Vagina (tissue), 2 donors: ENCODE measurements around the gene RPRML.
"Not testable (repeated sequence)": the region's sequence is repeated elsewhere in the genome, so short reads cannot be mapped to it uniquely, and the experiment has no call there.

Experiments
- CTCF ChIP-seq, 3 experiments: fragments of 450-650 bp in 2 of 3; fragments of 200-600 bp in 1 of 3; sonication (generic) in 1 of 3; IDR thresholded peaks; one replicate each; pipeline ENCODE4 v1.5.1; 2017 to 2019; ENCODE audit warnings: antibody characterized with exemption in 3 of 3, mild to moderate bottlenecking in 2 of 3, moderate library complexity in 2 of 3
- POLR2A ChIP-seq, 2 donors: fragments of 450-650 bp; IDR thresholded peaks; one replicate each; pipeline ENCODE4 v1.6.1; 2017; ENCODE audit warnings: antibody characterized with exemption in 2 of 2, mild to moderate bottlenecking in 2 of 2, moderate library complexity in 2 of 2

GRCh38 chr17:47003864-47004263 is 24.8 kb upstream of the RPRML start:
- not testable (repeated sequence) for TF ChIP-seq CTCF, POLR2A (IDR thresholded peaks at IDR 0.05)
